Stimulated activated CD8-positive, alpha-beta memory T cell treated with anti-CD3 and anti-CD28 coated beads, Interleukin-12 subunit alpha, Interleukin-12 subunit beta, amount 100 ng/mL, for 1 hour (primary cell): Measurements from ENCODE around the gene APBA2.
A peak's percentile ranks its signal among the peaks of the same experiment; 100 is the strongest.

ENCODE experiments used
- DNase-seq: peaks from one replicate; pipeline ENCODE4 v3.0.0-alpha.2; 2020; ENCODE audit warnings: low read depth

The APBA2 gene

DNA sequence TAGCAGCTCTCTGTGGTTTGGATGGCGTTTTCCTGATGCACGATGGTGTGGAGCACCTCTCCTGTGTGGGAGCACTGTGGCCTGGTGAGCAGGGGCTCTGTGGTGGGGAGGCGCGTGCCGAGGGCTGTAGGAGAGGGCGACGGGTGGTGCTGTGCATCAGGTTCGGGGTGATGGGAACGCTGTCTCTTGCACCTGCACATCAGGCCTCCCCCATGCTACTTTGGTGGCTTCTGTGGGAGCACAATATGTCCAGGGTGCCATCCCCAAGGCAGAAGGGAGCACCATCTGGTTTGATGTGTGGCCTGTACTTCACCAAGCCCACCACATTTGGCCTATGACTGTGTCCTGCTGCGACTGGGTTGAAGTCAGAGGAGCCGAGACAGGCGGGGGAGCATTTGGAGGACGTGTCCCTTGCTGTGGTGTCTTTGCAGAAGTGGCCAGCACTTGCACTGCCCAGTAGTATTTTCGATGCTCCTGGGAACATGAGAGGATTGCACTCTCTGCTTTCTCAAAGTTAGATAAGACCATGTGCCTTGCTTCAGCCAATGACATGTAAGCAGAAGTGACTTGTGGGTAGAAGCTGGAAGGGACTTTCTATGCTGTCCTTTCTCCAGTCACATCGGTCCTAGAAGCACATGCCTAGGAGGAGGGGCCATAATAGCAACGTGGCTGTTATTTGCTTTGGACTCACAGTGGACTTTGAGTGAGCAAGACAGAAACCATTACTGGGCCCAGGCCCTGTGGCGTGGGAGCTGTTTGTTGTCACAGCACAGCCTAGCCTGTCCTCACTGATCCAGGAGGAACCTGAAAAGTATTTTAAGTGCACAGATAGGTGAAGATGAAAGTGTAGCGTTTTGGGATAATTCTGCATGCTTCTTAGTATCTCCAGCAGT is 72.1 kb downstream of the APBA2 start:
- DNase-seq: no peak

DNA sequence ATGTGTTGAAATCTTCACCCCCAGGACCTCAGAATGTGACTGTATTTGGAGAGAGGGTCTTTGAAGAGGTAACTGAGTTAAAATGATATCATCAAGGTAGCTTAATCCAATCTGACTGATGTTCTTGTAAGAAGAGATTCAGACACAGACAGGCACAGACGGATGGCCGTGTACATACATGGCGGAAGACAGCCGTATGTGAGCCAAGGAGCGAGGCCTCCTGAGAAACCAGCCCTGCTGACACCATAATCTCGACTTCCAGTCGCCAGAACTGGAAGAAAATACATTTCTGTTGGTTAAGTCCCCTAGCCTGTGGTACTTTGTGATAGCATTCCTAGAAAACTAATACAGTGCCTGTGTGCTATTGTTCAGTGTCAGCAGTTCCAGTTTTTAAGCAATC is 73.6 kb downstream of the APBA2 start:
- DNase-seq: no peak

DNA sequence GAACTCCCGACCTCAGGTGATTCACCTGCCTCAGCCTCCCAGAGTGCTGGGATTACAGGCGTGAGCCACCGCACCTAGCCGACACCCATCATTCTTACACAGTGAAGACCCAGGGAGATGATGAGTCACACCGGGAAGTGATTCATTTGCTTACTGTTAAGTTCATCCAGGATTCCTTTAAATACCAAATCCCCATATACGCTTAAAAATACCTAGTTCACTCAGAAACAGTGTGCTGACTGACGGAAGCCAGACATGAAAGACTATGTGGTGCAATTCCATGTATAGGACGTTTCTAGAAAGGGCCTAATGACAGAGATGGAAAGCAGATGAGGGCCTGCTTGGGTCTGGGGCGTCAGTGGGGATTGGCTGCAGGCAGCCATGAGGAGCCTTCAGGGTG is 75.2 kb downstream of the APBA2 start:
- DNase-seq: no peak

DNA sequence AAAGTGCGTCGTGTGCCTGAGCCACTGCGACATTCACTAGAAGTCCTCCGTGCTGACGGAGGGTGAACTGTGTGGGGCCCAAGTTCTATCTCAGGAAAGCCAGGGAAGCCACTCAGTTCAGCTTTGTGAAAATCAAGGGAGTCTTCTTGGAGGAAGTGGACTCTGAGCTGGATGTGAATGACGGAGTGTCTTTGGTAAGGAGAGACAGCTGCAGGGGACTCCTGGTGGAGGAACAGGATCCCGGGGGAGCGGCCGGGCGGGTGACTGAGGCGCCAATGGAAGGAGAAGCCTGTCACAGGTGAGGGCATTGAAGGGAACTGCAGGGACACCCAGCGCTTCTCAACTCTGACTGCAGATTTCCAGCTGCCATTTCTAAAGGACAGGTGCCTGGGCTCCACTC is 75.6 kb downstream of the APBA2 start:
- DNase-seq: no peak

DNA sequence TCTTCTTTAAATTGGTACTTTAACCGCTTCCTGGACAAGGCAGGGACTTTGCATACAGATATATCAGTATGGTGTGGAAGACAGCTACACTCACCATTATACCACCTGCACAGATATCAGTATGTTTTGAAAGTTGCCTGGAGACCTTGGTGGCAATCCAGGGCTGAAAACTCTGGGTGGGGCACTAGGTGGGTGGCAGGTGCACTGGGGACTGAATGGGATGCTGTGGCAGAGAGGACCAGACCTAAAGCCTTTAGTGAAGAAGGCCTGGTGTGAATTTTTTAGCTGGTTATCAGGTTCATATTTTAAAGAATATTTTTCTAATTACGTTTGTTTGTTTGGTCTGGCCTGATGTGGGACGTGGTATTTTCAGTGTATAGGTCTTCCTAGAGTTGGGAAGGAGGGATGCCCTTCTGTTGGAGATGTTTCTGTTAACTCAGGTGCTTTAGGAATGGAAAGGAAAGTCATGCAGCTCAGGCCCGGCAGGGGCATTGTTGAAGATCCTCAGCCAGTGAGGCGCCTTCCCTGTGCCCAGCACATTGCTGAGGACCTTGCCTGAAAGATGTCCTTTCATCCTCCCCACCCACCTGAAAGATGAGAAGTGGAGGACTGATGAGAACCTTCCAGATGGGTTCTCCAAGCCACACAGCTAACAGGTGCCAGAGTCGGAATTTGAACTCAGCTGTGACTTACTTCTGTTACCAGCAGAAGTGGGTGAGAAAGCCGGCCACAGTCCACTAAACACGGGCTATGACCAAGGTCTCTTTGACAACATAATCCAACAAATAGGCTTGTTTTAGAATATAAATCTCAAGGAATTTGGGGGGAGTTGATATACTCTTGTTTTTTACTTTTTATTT is 77.3 kb downstream of the APBA2 start:
- DNase-seq: no peak

DNA sequence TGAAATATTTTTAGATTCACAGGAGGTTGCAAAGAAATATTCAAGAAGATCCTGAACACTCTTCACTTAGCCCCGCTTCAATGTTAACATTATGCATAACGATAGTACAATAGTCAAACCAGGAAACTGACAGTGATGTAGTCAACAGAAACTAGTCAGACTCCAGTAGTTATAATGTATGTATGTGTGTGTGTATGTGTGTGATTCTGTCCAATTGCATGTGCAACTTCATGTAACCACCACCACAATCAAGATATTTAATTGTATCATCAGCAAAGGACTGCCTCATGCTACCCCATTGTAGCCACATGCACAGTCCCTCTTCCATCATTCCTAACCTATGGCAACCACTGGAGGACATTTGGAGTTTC is 77.9 kb downstream of the APBA2 start:
- DNase-seq: no peak

DNA sequence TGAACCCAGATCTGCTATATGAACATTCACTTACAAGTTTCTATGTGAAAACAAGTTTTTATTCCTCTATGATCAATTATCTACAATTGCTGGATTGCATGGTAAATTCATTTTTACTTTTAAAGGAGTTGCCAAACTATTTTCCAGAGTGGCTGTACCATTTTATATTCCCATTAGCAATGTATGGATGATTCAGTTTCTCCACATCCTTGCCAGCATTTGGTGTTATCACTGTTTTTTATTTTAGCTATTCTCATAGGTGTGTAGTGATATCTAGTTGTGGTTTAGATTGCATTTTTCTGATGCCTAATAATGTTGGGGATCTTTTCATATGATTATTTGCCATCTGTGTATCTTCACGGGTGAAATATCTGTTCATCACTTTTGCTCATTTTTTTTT is 78.3 kb downstream of the APBA2 start:
- no peak for DNase-seq

DNA sequence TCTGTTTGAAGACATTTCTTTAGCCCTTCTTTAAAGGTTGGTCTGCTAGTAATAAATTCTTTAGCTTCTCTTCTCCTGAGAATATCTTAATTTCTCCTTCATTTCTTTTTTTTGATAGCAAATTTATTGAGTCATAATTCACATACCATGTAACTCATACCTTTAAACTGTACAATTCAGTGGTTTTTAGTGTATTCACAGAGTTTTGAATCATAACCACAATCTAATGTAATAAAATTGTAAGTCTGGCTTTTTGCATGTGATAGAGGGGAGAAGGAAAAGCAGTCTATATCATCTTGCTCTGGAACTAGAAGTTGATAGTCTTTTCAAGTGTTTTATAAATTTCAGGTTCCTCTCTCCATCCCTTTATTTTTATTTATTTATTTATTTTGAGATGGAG is 81.3 kb downstream of the APBA2 start:
- no peak for DNase-seq

DNA sequence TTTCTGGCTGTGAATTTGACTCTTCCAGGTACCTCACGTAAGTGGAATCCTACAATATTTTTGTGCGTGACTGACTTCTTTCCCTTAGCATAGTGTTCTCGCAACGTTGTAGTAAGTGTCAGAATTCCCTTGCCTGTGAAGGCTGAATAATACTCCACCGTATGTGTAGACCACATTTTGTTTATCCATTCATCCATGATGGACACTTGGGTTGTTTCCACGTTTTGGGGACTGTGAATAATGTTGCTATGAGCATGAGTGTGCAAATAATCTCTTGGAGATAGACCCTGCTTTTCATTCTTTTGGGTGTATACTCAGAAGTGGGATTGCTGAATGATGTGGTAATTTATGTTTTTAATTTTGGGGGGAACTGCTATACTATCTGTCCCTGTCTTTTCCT is 82.2 kb downstream of the APBA2 start:
- no peak for DNase-seq

DNA sequence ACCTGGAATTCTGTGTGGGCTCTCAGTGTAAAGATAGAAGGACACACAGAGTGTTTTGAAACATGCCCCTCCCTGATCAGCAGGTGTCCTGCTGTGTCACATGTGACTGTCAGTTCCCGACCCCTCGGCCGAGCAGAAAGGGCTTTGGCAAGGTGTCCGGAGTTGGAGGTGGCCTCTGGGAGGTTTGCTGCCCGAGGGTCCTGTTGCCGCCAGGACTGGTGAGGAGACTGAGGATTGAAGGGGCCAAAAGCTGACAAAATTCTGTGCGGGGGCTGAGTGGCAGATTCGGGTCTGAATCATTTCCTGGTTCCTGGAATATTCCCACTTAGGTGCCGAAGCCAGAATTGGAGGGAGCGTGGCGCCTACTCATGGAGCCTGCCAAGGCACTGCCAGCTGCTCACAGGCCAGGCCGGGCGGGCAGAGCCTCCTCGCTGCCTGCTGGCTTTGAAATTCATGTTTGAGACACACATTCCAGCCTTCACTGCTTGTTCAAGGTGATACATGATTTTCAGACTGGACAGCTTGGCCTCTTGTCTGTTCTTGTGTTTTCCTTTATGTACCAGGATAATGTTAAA is 83.8 kb downstream of the APBA2 start:
- no peak for DNase-seq

DNA sequence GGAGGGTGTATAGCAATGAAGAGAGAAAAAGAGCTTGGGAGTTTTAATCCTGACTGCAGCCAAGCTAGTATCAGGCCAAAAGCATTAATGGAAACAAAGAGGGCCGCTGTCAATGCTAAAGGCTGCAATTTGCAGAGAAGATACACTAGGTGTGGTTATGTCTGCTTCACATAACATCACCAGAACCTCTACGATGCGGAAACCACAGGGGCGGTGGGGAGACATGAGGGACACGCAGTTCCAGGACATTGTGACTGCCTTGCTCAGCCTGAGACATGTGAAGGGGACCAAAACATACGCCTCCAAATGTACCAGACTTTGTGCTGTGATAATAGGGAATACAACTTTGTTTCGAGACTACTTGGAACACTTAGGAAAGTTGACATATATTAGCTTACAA is 88.4 kb downstream of the APBA2 start:
- DNase-seq: peak; percentile 25

DNA sequence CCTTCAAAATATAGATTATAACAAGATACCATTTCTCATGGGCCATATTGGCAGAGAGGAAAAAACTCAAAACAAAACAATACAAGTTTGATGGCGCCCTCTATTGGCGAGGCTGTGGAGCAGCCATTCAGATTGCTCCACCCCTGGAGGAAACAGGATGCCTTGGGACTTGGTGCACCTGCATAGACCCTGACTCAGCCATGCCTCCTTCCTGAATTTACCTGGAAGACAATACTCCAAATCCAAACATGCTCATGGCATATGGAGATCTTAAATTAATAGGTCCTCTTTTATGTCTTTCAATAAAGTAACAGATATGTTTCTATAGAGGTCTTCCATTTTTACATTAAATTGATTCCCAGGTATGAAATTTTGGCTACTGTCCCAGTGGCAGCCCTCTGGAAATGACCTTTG is 90.0 kb downstream of the APBA2 start:
- peak; percentile 65 for DNase-seq

DNA sequence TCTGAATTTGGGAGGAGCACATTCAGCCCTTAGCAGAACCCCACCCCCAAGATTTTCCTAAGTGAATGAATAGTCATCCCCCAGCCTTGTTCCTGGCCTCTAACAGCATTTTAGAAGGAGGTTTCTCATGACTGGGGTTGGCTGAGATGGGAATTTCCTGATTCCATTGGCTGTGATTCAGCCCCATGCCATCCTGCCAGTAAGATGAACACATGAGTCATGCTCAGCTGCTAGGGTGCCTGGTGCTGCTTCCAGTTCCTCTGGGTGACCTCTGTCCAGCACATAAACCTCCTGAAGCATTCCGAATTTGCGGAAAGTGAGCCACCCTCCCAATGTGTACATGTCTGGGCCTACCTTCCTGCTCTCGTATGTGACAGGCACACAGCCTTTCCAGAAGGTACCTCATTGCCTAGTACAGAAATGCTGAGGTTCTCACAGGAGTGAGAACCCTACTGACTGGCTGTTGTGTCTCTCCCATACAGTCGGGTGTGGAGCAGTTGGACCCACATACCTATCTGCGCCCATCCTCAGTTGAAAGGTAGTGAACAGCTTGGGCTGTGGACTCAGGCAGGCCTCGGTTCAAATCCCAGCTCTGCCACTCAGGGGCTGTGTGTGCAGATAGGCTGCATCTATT is 91.7 kb downstream of the APBA2 start:
- no peak for DNase-seq

DNA sequence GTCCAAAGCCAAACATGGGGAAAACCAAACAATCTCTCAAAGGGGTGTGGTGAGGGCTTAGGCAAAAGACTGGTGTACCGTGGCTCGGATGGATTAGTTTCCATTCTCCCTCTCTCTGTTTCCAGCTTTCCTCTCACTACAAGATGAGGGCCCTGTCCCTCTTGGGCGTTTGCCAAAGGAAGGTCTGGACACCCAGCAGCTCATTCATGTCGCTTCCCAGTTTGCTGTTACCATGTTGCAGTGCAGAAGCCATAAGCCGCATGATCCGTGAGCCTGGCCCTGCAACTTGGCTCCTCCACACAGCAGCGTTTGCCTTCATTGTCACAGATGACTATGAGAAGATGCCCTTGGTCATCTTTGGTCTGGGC is 92.2 kb downstream of the APBA2 start:
- DNase-seq: no peak

DNA sequence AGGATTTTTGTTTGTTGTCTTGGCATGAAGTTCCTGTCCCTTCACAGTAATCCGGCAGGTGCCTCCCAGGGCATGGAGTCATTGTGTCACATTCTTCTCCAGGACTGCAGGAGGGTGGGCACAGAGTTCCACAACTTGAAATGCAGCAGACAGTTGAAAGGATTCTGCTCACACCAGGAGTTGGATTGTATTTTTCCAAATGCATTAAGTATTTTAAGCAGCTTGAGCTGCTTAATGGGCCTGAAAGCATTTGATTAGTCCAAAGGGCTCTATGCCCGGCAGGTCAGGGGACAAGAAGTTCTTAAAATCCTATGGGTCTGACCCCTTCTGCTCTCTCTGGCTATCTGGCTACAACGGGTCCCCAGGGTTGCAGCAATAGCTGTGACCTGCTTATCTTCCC is 92.9 kb downstream of the APBA2 start:
- no peak for DNase-seq

DNA sequence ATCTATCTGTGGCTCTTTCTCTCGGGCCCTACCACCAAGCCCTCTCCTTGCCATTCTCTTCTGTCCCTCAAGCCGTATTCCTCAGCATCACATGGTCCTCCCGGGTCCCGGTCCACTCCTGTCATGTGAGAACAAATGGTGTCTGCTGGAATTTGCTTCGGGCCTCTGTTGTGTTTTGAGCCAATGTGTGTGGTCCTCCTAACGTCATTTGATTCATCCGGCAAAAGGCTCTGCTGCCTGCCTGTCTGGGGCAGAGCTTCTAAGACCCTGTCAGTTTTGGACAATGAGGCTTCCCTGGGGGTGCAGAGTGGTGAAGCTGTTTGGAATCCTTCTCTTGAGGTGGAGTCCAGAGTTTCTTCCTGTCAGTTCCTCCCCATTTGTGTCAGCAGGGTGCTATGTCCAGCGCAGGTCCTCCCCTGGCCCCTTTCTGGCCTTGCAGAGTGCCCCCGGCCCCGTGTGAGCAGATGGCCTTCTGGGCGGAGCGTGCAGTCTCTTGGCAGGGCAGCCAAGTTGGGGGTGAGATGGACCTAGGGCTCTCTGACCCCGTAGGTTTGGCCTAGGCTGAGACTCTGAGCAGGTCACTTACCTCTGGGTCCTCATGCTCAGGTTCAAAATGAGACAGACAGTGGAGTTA is 93.6 kb downstream of the APBA2 start:
- no peak for DNase-seq

DNA sequence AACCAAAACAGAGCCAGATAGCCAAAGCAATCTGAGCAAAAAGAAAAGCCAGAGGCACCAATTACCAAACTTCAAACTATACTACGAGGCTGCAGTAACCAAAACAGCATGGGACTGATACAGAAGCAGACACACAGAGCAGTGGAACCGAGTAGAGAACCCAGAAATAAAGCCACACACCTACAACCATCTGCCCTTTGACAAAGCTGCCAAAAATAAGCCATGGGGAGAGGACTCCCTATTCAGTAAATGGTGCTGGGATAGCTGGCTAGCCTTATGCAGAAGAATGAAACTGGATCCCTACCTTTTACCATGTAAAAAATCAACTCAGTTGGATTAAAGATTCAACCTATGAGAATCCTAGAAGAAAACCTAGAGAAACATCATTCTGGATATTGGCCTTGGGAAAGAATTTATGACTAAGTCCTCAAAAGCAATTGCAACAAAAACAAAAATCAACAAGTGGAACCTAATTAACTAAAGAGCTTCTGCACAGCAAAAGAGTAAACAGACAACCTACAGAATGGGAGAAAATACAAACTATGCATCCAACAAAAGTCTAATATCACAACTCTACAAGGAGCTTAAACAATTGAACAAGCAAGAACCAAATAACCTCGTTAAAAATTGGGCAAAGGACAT is 95.1 kb downstream of the APBA2 start:
- no peak for DNase-seq

DNA sequence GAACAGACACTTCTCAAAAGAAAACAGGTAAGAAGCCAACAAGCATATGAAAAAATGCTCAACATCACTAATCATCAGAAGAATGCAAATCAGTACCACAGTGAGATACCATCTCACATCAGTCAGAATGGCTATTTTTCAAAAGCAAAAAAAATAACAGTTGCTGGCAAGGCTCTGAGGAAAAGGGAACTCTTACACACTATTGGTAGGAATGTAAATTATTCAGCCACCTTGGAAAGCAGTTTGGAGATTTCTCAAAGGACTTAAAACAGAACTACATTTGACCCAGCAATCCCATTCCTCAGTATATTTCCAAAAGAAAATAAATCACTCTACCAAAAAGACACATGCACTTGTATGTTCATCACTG is 95.6 kb downstream of the APBA2 start:
- DNase-seq: no peak

DNA sequence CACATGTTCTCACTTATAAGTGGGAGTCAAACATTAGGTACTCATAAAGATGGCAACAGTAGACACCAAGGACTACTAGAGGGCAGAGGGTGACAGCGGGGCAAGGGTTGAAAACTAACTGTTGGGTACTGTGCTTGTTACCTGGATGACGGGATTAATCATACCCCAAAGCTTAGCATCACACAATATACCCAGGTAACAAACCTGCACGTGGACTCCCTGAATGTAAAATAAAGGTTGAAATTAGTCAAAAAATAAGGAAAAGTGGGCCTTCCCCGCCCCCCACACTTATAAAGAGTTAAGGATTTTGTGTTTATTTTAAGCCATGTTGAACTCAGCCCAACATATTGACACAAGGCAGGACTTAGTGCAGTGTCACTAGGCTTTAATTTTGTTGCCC is 96.1 kb downstream of the APBA2 start:
- no peak for DNase-seq

DNA sequence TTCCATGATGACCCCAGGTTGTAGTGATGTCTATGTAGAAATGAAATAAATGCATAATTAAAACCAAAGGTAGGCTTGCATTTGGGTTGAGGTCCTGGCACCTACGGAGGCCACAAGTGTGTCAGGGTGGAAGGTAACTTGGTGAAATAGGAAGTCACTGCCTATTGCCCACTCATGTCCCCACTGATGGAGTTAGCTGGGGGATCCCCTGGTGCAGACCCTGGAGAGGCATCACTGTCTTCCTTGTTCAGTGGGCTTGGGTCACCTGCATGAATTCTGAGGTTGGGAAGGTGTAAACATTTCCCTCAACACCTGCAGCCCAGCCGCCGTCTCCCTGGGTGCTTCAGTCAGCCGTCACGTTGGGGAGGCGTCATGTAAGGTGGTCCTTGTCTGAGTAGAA is 97.1 kb downstream of the APBA2 start:
- no peak for DNase-seq

DNA sequence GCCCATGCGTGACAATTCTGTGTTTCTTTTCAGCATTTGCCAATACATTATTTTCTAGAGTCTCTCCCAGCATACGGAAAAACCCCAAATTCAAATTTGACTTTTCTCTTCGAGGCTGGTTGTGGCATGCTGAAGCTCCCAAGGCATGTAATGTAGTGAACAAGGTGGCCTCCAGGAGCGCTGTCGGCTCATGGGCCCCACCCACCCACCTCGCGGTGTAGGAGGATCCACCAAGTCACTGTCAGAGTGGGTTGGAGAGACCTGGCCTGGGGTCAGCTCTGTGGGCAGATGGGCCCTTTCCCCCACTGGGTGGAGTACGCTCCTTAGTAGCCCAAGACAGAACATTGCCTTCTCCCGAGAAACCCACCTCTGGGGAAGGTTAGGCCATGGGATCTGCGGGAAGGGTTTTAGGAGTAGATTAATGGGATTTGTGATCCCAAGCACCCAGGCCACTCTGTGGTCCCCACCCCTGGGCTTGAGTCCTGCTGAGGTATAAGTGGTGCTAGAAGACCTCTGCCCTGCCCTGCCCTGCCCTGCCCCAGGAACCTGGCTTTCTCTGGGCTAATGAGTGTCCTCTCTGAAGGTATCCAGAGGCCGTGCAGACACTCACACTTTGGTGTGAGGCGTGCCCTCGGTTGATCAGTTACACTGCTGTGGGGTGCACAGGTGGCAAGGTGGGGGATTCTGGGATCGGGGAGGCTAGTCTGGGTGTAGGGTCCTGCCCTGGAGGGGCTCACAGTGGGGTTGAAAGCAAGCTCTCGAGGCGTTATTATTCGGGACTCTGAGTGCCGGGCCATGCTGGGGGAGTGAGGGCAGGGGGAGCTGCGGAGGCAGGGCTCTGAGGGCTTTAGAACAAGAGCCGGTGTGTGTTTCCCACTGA is 97.9 kb downstream of the APBA2 start:
- DNase-seq: no peak
